BJ (cell line): ENCODE data around the gene TMEM240. TPM values are rescaled to one million over a fixed set of nuclear protein-coding genes. Genes with fewer than 3 reads are reported as not detected.
"Not testable (repeated sequence)": the region's sequence is repeated elsewhere in the genome, so short reads cannot be mapped to it uniquely, and the experiment has no call there.

Experiments used
- CTCF ChIA-PET: fragments of 350-600 bp; formaldehyde crosslinking; extraction: SDS; loops from one replicate; lab custom pipeline; 2021; ENCODE audit warnings: antibody characterized with exemption, inconsistent platforms; lab: Yijun Ruan, JAX
- POLR2A ChIA-PET: fragments of 300-600 bp; sonication (Branson Sonifier 250); formaldehyde crosslinking; extraction: SDS; loops from one replicate; lab custom pipeline; 2021; ENCODE audit warnings: antibody characterized with exemption; lab: Charles Lee
- DNase-seq: peaks from one replicate; pipeline ENCODE4 v3.0.0-alpha.2; 2011; ENCODE audit warnings: low read depth
- H3K27me3 ChIP-seq: 2 replicates; pipeline ENCODE4 v1.6.0; 2011; ENCODE audit warnings: low read length; ENCODE audit not compliant: control insufficient read depth, insufficient read depth
- H3K36me3 ChIP-seq: 2 replicates; pipeline ENCODE4 v1.5.1; 2011; ENCODE audit warnings: low read length; ENCODE audit not compliant: control insufficient read depth, insufficient read depth
- H3K4me3 ChIP-seq: 2 replicates; pipeline ENCODE4 v1.5.1; 2011; ENCODE audit warnings: low read depth, mild to moderate bottlenecking, control low read depth, low read length
- CTCF ChIP-seq: IDR thresholded peaks from 2 replicates; pipeline ENCODE4 v1.5.1; 2011; ENCODE audit warnings: low read depth, mild to moderate bottlenecking, control low read depth, inconsistent platforms, low read length, moderate library complexity; ENCODE audit not compliant: insufficient read depth
- polyA plus RNA-seq: library from polyadenylated mRNA; depleted of rRNA; stranded (reverse); fragments of >200 nt; gene quantifications from 2 replicates; pipeline ENCODE4 v1.2.3, GENCODE V29; 2011

Gene TMEM240
- polyA plus RNA-seq, 1 experiment = 8.7 TPM

GRCh38 chr1:1535201-1536018 is 5.0 kb downstream of the TMEM240 start:
- CTCF ChIA-PET = no interaction called here
- no peak for TF ChIP-seq CTCF
- no peak for DNase-seq
- H3K4me3 ChIP-seq = no peak overlapping the region
- H3K27me3 ChIP-seq = no peaks in the 10 kb centered on the region
- peaks cover 7% of the 10 kb centered on the region for H3K36me3 ChIP-seq
- POLR2A ChIA-PET = no interaction called here

GRCh38 chr1:1534401-1535154 is 5.8 kb downstream of the TMEM240 start:
- Histone ChIP-seq H3K4me3 (no peak overlapping the region), H3K36me3 (peaks cover 8% of the 10 kb centered on the region), H3K27me3 (no peaks in the 10 kb centered on the region)
- no peak for TF ChIP-seq CTCF
- no peak for DNase-seq
- CTCF ChIA-PET = no interaction called here
- POLR2A ChIA-PET = no interaction called here

GRCh38 chr1:1533894-1534291 is 6.5 kb downstream of the TMEM240 start:
- CTCF ChIA-PET, DNase-seq, POLR2A ChIA-PET, H3K4me3 ChIP-seq, H3K27me3 ChIP-seq: not testable (repeated sequence)
- H3K36me3 ChIP-seq = peaks cover 12% of the 10 kb centered on the region

GRCh38 chr1:1533176-1533893 is 7.1 kb downstream of the TMEM240 start:
- DNase-seq, POLR2A ChIA-PET, H3K4me3 ChIP-seq, H3K27me3 ChIP-seq, CTCF ChIA-PET: not testable (repeated sequence)
- H3K36me3 ChIP-seq = peaks cover 10% of the 10 kb centered on the region

- Histone ChIP-seq H3K36me3 (peaks cover 11% of the 10 kb centered on the region), H3K27me3 (no peaks in the 10 kb centered on the region), H3K4me3 (no peak overlapping the region)
- ChIA-PET POLR2A (no interaction called here), CTCF (no interaction called here)
- DNase-seq = no peak
- TF ChIP-seq CTCF = no peak
Measured at GRCh38 chr1:1531947-1532346, 8.5 kb downstream of the TMEM240 start.

- TF ChIP-seq CTCF = no peak
- H3K27me3 ChIP-seq = no peaks in the 10 kb centered on the region
- ChIA-PET CTCF (no interaction called here), POLR2A (interaction anchor here (1.0 kb wide), 1 partner anchor 18 kb away, joined by 3 read pairs; the partner anchor contains the start of gene ATAD3A)
- DNase-seq = no peak
- H3K4me3 ChIP-seq = no peak overlapping the region
- peaks cover 14% of the 10 kb centered on the region for H3K36me3 ChIP-seq
Measured at GRCh38 chr1:1529936-1530335, 10.5 kb downstream of the TMEM240 start.
